Measurements from ENCODE around the gene COG3.

COG3 gene

GRCh38 chr13:45448965-45449559 is 15.7 kb upstream of the COG3 start:
- no peak for DNase-seq

GRCh38 chr13:45451282-45451681 is 13.5 kb upstream of the COG3 start:
- DNase-seq = no peak

- DNase-seq = no peak
These were observed 10.5 kb upstream of the COG3 start for GRCh38 chr13:45454204-45454603.

- no peak for DNase-seq
These were observed 8.4 kb upstream of the COG3 start for GRCh38 chr13:45456196-45456972.

GRCh38 chr13:45464141-45464686 is 525 bp upstream of the COG3 start:
- no peak for DNase-seq

GRCh38 chr13:45466359-45466758 is 1.6 kb downstream of the COG3 start:
- DNase-seq = no peak

GRCh38 chr13:45468635-45469034 is 3.9 kb downstream of the COG3 start:
- DNase-seq = no peak

- no peak for DNase-seq
These were observed 7.5 kb downstream of the COG3 start for GRCh38 chr13:45472171-45472705.

GRCh38 chr13:45473627-45474026 is 8.9 kb downstream of the COG3 start:
- peak; percentile 21 for DNase-seq

GRCh38 chr13:45474584-45475454 is 10.1 kb downstream of the COG3 start:
- DNase-seq = no peak

- DNase-seq = no peak
These were observed 14.9 kb downstream of the COG3 start for GRCh38 chr13:45479661-45480060.

GRCh38 chr13:45481688-45482087 is 16.9 kb downstream of the COG3 start:
- no peak for DNase-seq

- no peak for DNase-seq
These were observed 17.9 kb downstream of the COG3 start for GRCh38 chr13:45482571-45483173.

GRCh38 chr13:45487604-45488003 is 22.9 kb downstream of the COG3 start:
- no peak for DNase-seq

GRCh38 chr13:45490068-45490467 is 25.3 kb downstream of the COG3 start:
- peak; percentile 40 for DNase-seq

GRCh38 chr13:45492538-45492937 is 27.8 kb downstream of the COG3 start:
- DNase-seq = no peak

- no peak for DNase-seq
These were observed 32.2 kb downstream of the COG3 start for GRCh38 chr13:45496942-45497341.

GRCh38 chr13:45500492-45501174 is 35.9 kb downstream of the COG3 start:
- peak; percentile 6 for DNase-seq

GRCh38 chr13:45501175-45501526 is 36.4 kb downstream of the COG3 start:
- no peak for DNase-seq

GRCh38 chr13:45503658-45504057 is 38.9 kb downstream of the COG3 start:
- DNase-seq = no peak

- no peak for DNase-seq
These were observed 42.1 kb downstream of the COG3 start for GRCh38 chr13:45506811-45507210.

GRCh38 chr13:45508776-45509175 is 44.0 kb downstream of the COG3 start:
- no peak for DNase-seq

Data from DMS53 (cell line).